SKM-1 (cell line): ENCODE results near the gene PPP2R3A.
"Not testable (repeated sequence)": the region's sequence is repeated elsewhere in the genome, so short reads cannot be mapped to it uniquely, and the experiment has no call there.

Source experiments
- DNase-seq: peaks from one replicate; lab custom pipeline; 2025; ENCODE audit not compliant: unreplicated experiment; lab: John Stamatoyannopoulos, UW

PPP2R3A gene

GRCh38 chr3:136146981-136147729 lies 181.6 kb downstream of the PPP2R3A start:
- DNase-seq: no peak

GRCh38 chr3:136149667-136150066 lies 184.1 kb downstream of the PPP2R3A start:
- DNase-seq: no peak

GRCh38 chr3:136151219-136151618 lies 185.7 kb downstream of the PPP2R3A start:
- no peak for DNase-seq

GRCh38 chr3:136152176-136152843 lies 186.8 kb downstream of the PPP2R3A start:
- no peak for DNase-seq

- DNase-seq: no peak
Observed at GRCh38 chr3:136152963-136153362, 187.4 kb downstream of the PPP2R3A start.

- no peak for DNase-seq
Observed at GRCh38 chr3:136161516-136161915, 196.0 kb downstream of the PPP2R3A start.

GRCh38 chr3:136162322-136162721 lies 196.8 kb downstream of the PPP2R3A start:
- no peak for DNase-seq

- not testable (repeated sequence) for DNase-seq
Observed at GRCh38 chr3:136163607-136164006, 198.1 kb downstream of the PPP2R3A start.

- DNase-seq: no peak
Observed at GRCh38 chr3:136166507-136166906, 201.0 kb downstream of the PPP2R3A start.

- DNase-seq: not testable (repeated sequence)
Observed at GRCh38 chr3:136168236-136168635, 202.7 kb downstream of the PPP2R3A start.

GRCh38 chr3:136171097-136171542 lies 205.6 kb downstream of the PPP2R3A start:
- DNase-seq: no peak

GRCh38 chr3:136173939-136174490 lies 208.5 kb downstream of the PPP2R3A start:
- no peak for DNase-seq

GRCh38 chr3:136177876-136178275 lies 212.3 kb downstream of the PPP2R3A start:
- DNase-seq: no peak

- no peak for DNase-seq
Observed at GRCh38 chr3:136181741-136182140, 216.2 kb downstream of the PPP2R3A start.

GRCh38 chr3:136184703-136185102 lies 219.2 kb downstream of the PPP2R3A start:
- no peak for DNase-seq

GRCh38 chr3:136186344-136186743 lies 220.8 kb downstream of the PPP2R3A start:
- no peak for DNase-seq

GRCh38 chr3:136186846-136187245 lies 221.3 kb downstream of the PPP2R3A start:
- no peak for DNase-seq

- no peak for DNase-seq
Observed at GRCh38 chr3:136187868-136188267, 222.3 kb downstream of the PPP2R3A start.

GRCh38 chr3:136189043-136189442 lies 223.5 kb downstream of the PPP2R3A start:
- DNase-seq: no peak

GRCh38 chr3:136189859-136190617 lies 224.5 kb downstream of the PPP2R3A start:
- DNase-seq: no peak

- DNase-seq: not testable (repeated sequence)
Observed at GRCh38 chr3:136192195-136192594, 226.7 kb downstream of the PPP2R3A start.
